Measurements from ENCODE around the gene ECEL1.
A peak's percentile ranks its signal among the peaks of the same experiment; 100 is the strongest.
"Not testable (repeated sequence)": the region's sequence is repeated elsewhere in the genome, so short reads cannot be mapped to it uniquely, and the experiment has no call there.

Gene ECEL1

GRCh38 chr2:232457121-232458011 lies 30.3 kb downstream of the ECEL1 start:
- DNase-seq = no peak

- no peak for DNase-seq
These were observed 31.1 kb downstream of the ECEL1 start for GRCh38 chr2:232456296-232457120.

- no peak for DNase-seq
These were observed 32.0 kb downstream of the ECEL1 start, which contains the start of gene ALPI for GRCh38 chr2:232455426-232456255. Gene ALPI (plus strand): TSS chr2:232456153. CDS start chr2:232456200, 47 bp downstream.

- no peak for DNase-seq
These were observed 33.0 kb downstream of the ECEL1 start for GRCh38 chr2:232454630-232455029.

- not testable (repeated sequence) for DNase-seq
These were observed 36.0 kb downstream of the ECEL1 start for GRCh38 chr2:232451645-232452044.

GRCh38 chr2:232449964-232450363 lies 37.7 kb downstream of the ECEL1 start:
- DNase-seq = peak in 1 of 2 experiments; percentile 3

GRCh38 chr2:232448304-232448690 lies 39.3 kb downstream of the ECEL1 start:
- no peak for DNase-seq

GRCh38 chr2:232447638-232448303 lies 39.9 kb downstream of the ECEL1 start:
- peak in 1 of 2 experiments; percentile 28 for DNase-seq

- no peak for DNase-seq
These were observed 40.5 kb downstream of the ECEL1 start for GRCh38 chr2:232447091-232447620.

GRCh38 chr2:232446266-232446777 lies 41.3 kb downstream of the ECEL1 start:
- not testable (repeated sequence) for DNase-seq

GRCh38 chr2:232445149-232445885 lies 42.3 kb downstream of the ECEL1 start:
- DNase-seq = not testable (repeated sequence)

GRCh38 chr2:232444409-232445148 lies 43.1 kb downstream of the ECEL1 start:
- DNase-seq = peak in 1 of 2 experiments; percentile 20

- DNase-seq = not testable (repeated sequence)
These were observed 43.8 kb downstream of the ECEL1 start for GRCh38 chr2:232443669-232444408.

- DNase-seq = not testable (repeated sequence)
These were observed 44.6 kb downstream of the ECEL1 start for GRCh38 chr2:232443047-232443446.

GRCh38 chr2:232442431-232442830 lies 45.2 kb downstream of the ECEL1 start:
- DNase-seq = not testable (repeated sequence)

- DNase-seq = not testable (repeated sequence)
These were observed 45.7 kb downstream of the ECEL1 start for GRCh38 chr2:232441922-232442321.

- DNase-seq = no peak
These were observed 46.4 kb downstream of the ECEL1 start for GRCh38 chr2:232441147-232441651.

- DNase-seq = peak; percentile 56 to 69
These were observed 47.2 kb downstream of the ECEL1 start for GRCh38 chr2:232440220-232441018.
